SU-DHL-6 (cell line): ENCODE data around the gene MATCAP1.

ENCODE experiments used
- H2AFZ ChIP-seq: fragments of 200-600 bp; sonication (generic); 2 replicates; pipeline ENCODE4 v1.6.1; 2014; ENCODE audit warnings: low read depth, mild to moderate bottlenecking, moderate library complexity, mixed read lengths, antibody characterized with exemption, low read length; ENCODE audit not compliant: severe bottlenecking
- H3F3A ChIP-seq: fragments of 200-600 bp; shearing (Covaris generic); 2 replicates; pipeline ENCODE4 v1.6.0; 2016; ENCODE audit warnings: antibody characterized with exemption, mild to moderate bottlenecking; ENCODE audit not compliant: insufficient read depth
- H3K27ac ChIP-seq: fragments of 200-600 bp; sonication (generic); 2 replicates; pipeline ENCODE4 v1.5.1; 2016; ENCODE audit warnings: low read depth, mild to moderate bottlenecking, low read length, moderate library complexity, mixed read lengths
- H3K27me3 ChIP-seq: fragments of 200-600 bp; sonication (generic), shearing (Covaris generic); 2 replicates; pipeline ENCODE4 v1.6.0; 2014; ENCODE audit warnings: mild to moderate bottlenecking, low read length
- H3K36me3 ChIP-seq: fragments of 200-600 bp; sonication (generic); 2 replicates; pipeline ENCODE4 v1.6.1; 2014; ENCODE audit warnings: mild to moderate bottlenecking, low read length, mixed read lengths
- H3K4me2 ChIP-seq: fragments of 300-600, 200-600 bp; shearing (Covaris generic), sonication (generic); 2 replicates; pipeline ENCODE4 v1.6.0; 2014; ENCODE audit warnings: low read length, low read depth, mild to moderate bottlenecking; ENCODE audit not compliant: poor library complexity, severe bottlenecking
- H3K4me3 ChIP-seq: fragments of 200-600 bp; sonication (generic); 2 replicates; pipeline ENCODE4 v1.5.1; 2014; ENCODE audit warnings: antibody characterized with exemption, low read length, mild to moderate bottlenecking, mixed read lengths; ENCODE audit not compliant: insufficient read depth, poor library complexity, severe bottlenecking
- H3K79me2 ChIP-seq: fragments of 200-600 bp; sonication (generic); 2 replicates; pipeline ENCODE4 v1.6.1; 2014; ENCODE audit warnings: mild to moderate bottlenecking, low read length, moderate library complexity; ENCODE audit not compliant: insufficient read depth
- H3K9ac ChIP-seq: fragments of 200-600 bp; sonication (generic); 2 replicates; pipeline ENCODE4 v1.7.0; 2014; ENCODE audit warnings: mild to moderate bottlenecking, low read length
- H3K9me2 ChIP-seq: fragments of 200-600 bp; sonication (generic); replicated peaks from 2 replicates; pipeline ENCODE4 v1.6.1; 2014; ENCODE audit warnings: low read length; ENCODE audit not compliant: insufficient read depth
- H3K9me3 ChIP-seq: fragments of 200-600 bp; sonication (generic); 2 replicates; pipeline ENCODE4 v1.6.1; 2014; ENCODE audit warnings: low read length, mixed read lengths; ENCODE audit not compliant: insufficient read depth
- H4K20me1 ChIP-seq: fragments of 200-600 bp; sonication (generic); 2 replicates; pipeline ENCODE4 v1.6.1; 2014; ENCODE audit warnings: low read depth, mild to moderate bottlenecking, antibody characterized with exemption, low read length, moderate library complexity, mixed read lengths
- EZH2phosphoT487 ChIP-seq: fragments of 200-600 bp; sonication (generic), shearing (Covaris generic); conservative IDR thresholded peaks from 2 replicates; pipeline ENCODE4 v1.6.1; 2018; ENCODE audit warnings: mild to moderate bottlenecking, antibody characterized with exemption, low read length, moderate library complexity, mixed read lengths
- TF ChIP-seq, protein P1 (sequence below): fragments of 200-600 bp; sonication (generic); IDR thresholded peaks from one replicate; pipeline ENCODE4 v1.5.1; 2017; ENCODE audit warnings: antibody characterized with exemption, mild to moderate bottlenecking, low read length, moderate library complexity; ENCODE audit not compliant: insufficient read depth, poor library complexity, severe bottlenecking

Gene MATCAP1

DNA sequence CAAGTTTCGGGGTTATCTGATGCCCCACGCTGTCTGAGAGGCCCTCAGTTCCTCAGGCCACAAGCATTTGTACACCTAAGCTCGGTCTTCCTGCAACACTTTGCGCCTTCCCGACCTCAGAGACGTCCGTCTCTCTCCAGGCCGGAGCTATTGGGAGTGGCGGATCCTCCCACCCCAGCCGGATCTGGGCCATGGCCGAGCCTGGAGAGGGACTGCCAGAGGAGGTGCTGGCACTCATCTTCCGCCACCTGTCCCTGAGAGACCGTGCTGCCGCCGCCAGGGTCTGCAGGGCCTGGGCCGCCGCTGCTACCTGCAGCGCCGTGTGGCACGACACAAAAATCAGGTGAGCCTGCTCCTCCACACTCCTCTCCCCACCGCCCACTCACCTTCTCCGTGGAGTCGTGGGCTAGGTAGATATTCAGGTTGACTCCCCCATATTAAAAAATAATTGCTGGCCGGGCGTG, 22.1 kb downstream of the MATCAP1 start:
- Histone ChIP-seq H3K4me3 (no peak overlapping the region), H3K36me3 (no peaks in the 10 kb centered on the region), H3K9ac (no peak overlapping the region), H3K79me2 (no peaks in the 10 kb centered on the region), H4K20me1 (no peaks in the 10 kb centered on the region), H3K27me3 (no peaks in the 10 kb centered on the region), H3F3A (peaks cover 16% of the 10 kb centered on the region), H2AFZ (no peak overlapping the region), H3K4me2 (peak overlapping the region; percentile 78), H3K9me3 (no peaks in the 10 kb centered on the region), H3K27ac (no peak overlapping the region), H3K9me2 (no peaks in the 10 kb centered on the region)
- TF ChIP-seq EZH2phosphoT487, result no peak
- TF ChIP-seq, protein P1, sequence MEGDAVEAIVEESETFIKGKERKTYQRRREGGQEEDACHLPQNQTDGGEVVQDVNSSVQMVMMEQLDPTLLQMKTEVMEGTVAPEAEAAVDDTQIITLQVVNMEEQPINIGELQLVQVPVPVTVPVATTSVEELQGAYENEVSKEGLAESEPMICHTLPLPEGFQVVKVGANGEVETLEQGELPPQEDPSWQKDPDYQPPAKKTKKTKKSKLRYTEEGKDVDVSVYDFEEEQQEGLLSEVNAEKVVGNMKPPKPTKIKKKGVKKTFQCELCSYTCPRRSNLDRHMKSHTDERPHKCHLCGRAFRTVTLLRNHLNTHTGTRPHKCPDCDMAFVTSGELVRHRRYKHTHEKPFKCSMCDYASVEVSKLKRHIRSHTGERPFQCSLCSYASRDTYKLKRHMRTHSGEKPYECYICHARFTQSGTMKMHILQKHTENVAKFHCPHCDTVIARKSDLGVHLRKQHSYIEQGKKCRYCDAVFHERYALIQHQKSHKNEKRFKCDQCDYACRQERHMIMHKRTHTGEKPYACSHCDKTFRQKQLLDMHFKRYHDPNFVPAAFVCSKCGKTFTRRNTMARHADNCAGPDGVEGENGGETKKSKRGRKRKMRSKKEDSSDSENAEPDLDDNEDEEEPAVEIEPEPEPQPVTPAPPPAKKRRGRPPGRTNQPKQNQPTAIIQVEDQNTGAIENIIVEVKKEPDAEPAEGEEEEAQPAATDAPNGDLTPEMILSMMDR, result no peak

DNA sequence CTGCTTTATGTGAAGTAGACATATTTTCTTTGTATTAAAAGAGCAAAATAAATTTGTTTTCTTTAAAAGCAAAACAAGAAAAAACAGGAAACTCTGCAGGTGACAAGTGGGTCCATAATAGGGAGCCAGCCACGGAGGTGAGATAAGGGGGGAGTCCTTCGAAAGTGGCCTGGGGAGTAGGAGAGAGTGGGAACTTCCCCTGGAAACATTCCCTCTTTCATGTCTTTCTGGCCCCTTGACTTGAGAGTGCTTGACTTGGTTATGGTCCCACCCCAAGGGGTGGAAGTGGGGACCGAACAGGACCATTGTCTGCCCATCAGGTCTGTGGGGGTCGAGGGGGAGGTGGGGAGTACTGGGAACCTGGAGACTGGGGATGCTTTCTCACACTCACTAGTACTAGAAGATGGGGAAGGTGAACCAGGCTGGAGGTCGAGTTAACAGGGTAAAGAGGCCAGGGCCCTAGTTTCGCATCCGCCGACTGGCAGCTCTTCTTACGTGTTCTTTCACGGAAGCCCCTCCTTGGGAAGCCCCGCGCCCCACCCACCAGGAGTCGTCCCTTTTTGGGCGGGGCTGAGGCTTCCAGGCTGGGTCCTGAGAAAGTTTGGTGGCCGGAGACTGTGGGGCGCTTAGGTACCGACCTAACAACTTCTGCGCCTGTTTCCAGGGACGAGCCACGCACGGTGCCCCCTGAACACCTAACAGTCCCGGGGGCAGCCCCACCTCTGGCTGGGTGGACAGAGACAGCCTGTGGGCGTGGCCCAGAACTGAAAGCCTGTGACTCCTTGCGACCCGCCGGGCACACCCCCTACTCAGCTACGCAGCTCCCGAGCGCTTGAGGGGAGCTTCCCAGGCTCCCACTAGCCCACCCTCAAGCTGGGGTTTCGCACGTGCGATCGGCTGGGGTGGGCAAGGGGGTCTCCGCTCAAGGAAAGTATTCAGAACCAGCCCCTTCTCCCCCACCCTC, 24.8 kb downstream of the MATCAP1 start:
- Histone ChIP-seq H3K9ac (peak overlapping the region; percentile 83), H3F3A (peaks cover 16% of the 10 kb centered on the region), H2AFZ (peak overlapping the region; percentile 84), H4K20me1 (no peaks in the 10 kb centered on the region), H3K9me3 (no peaks in the 10 kb centered on the region), H3K4me3 (peak overlapping the region; percentile 88), H3K27ac (no peak overlapping the region), H3K4me2 (peak overlapping the region; percentile 78), H3K79me2 (no peaks in the 10 kb centered on the region), H3K36me3 (no peaks in the 10 kb centered on the region), H3K9me2 (no peaks in the 10 kb centered on the region), H3K27me3 (no peaks in the 10 kb centered on the region)
- no peak for TF ChIP-seq EZH2phosphoT487
- TF ChIP-seq, protein P1, result no peak

DNA sequence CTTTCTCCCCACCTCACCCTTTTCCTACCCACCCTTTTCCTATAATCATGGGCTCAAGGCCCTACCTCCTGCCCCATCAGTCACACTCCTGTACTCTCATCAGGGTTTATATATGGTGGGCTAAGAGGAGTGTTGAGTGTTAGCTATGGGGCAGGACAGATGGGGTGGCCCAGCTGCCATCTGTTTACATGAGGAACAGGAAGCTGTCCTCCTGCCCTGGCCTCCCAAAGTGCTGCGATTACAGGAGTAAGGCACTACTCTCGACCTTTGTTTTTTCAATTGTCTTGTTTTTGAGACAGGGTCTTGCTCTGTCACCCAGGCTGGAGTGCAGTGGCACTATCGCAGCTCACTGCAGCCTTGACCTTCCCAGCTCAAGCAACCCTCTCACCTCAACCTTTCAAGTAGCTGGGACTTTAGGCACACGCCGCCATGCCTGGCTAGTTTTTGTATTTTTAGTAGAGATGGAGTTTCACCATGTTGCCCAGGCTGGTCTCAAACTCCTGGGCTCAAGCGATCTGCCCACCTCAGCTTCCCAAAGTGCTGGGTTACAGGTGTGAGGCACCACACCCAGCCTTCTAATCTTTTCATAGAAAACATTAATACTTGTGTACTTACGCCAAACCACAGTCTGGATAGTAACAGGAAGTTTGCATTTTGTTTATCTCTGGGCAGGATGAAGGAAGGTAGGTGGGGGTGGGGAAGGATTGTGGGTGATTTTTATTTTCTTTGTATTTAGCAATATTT, 25.7 kb downstream of the MATCAP1 start:
- Histone ChIP-seq H3K9me3 (no peaks in the 10 kb centered on the region), H3K36me3 (no peaks in the 10 kb centered on the region), H3K9me2 (no peaks in the 10 kb centered on the region), H2AFZ (no peak overlapping the region), H3K27me3 (no peaks in the 10 kb centered on the region), H3K27ac (no peak overlapping the region), H3K4me2 (peak overlapping the region; percentile 78), H3K9ac (no peak overlapping the region), H3K4me3 (no peak overlapping the region), H3K79me2 (no peaks in the 10 kb centered on the region), H4K20me1 (no peaks in the 10 kb centered on the region), H3F3A (peaks cover 16% of the 10 kb centered on the region)
- TF ChIP-seq, protein P1, result no peak
- no peak for TF ChIP-seq EZH2phosphoT487
